MCF 10A (cell line): ENCODE measurements around the gene PACSIN1. TPM values are rescaled to one million over a fixed set of nuclear protein-coding genes. Genes with fewer than 3 reads are reported as not detected.

Source experiments
- BruUV-seq: library from RNA; stranded (reverse); fragments of 400-500 nt; replicated peaks from 2 replicates; lab custom pipeline; 2021; lab: Mats Ljungman, UMichigan
- CTCF ChIA-PET: fragments of 300-600 bp; sonication (Branson Sonifier 250); formaldehyde crosslinking; extraction: SDS; loops from one replicate; lab custom pipeline; 2021; ENCODE audit warnings: antibody characterized with exemption, inconsistent platforms; lab: Yijun Ruan, JAX
- POLR2A ChIA-PET: fragments of 300-600, 350-650 bp; sonication (Branson Sonifier 250); formaldehyde crosslinking; extraction: SDS; loops from one replicate; lab custom pipeline; 2020; ENCODE audit warnings: antibody characterized with exemption, inconsistent platforms; lab: Yijun Ruan, JAX
- DNase-seq: peaks from one replicate; pipeline ENCODE4 v3.0.0-alpha.2; 2018; ENCODE audit not compliant: unreplicated experiment
- H3K27ac Mint-ChIP-seq: one replicate; pipeline ENCODE4 v1.8.0; 2022; ENCODE audit warnings: mild to moderate bottlenecking, low read depth, mixed read lengths; ENCODE audit not compliant: unreplicated experiment
- H3K27me3 Mint-ChIP-seq: one replicate; pipeline ENCODE4 v1.8.0; 2022; ENCODE audit warnings: mixed read lengths; ENCODE audit not compliant: insufficient read depth, unreplicated experiment
- H3K36me3 Mint-ChIP-seq: one replicate; pipeline ENCODE4 v1.8.0; 2022; ENCODE audit warnings: mild to moderate bottlenecking, moderate library complexity, mixed read lengths; ENCODE audit not compliant: insufficient read depth, unreplicated experiment
- H3K4me1 Mint-ChIP-seq: one replicate; pipeline ENCODE4 v1.8.0; 2022; ENCODE audit warnings: mixed read lengths; ENCODE audit not compliant: insufficient read depth, unreplicated experiment
- H3K4me3 Mint-ChIP-seq: one replicate; pipeline ENCODE4 v1.8.0; 2022; ENCODE audit warnings: mild to moderate bottlenecking, moderate library complexity, mixed read lengths; ENCODE audit not compliant: unreplicated experiment
- H3K9me3 Mint-ChIP-seq: one replicate; pipeline ENCODE4 v1.8.0; 2022; ENCODE audit warnings: mixed read lengths; ENCODE audit not compliant: unreplicated experiment
- CTCF ChIP-seq: fragments of 200-600 bp; IDR thresholded peaks from one replicate; pipeline ENCODE4 v1.8.0; 2022; ENCODE audit warnings: antibody characterized with exemption, mild to moderate bottlenecking; ENCODE audit not compliant: unreplicated experiment
- intact Hi-C: fragments of 100-400 bp; cut with micrococcal nuclease; formaldehyde crosslinking; loops from 2 replicates; pipeline ENCODE4 v1.14.1; 2022
- total RNA-seq: library from RNA; stranded (reverse); gene quantifications from 2 replicates; pipeline ENCODE4 v1.2.3, GENCODE V29; 2022

Gene PACSIN1
- total RNA-seq, 1 experiment from 2014 or later = not detected

DNA sequence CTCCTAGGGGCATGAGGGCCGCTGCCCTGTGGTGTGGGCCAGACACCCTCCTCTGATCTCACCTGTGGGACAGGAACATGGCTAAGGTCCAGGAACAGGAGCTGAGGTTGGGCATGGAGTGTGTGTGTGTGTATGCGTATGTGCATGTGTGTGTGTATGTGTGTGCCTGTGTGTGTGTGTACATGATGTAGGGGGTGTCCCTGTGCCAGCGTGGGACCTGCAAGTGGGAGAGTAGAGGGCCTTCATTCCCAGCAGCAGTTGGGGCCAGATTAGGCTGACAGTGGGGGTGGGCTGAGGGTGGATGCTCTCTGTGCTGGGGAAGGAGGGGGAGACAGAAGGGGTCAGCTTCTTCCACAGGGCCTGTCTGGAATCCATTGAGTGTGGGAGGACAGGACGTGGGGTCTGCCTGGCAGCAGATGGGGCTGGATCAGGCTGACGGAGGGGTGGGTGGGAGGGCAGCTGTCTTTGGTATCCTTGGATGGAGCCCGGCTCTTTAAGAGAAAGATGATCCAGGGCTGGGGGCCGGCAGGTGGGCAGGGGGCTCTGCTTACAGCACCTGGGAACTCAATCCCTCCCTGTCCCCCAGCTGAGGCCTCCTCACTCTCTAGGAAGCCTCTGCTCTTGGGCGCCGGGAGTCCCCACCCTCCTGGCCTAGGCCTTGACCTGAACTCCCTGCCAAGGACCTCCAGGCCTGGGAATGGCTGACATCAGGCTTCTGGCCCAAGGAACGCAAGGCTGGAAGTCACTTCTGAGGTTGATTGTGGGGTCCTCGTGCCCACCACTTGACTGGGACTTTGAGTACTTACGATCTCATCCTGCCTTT is 46.2 kb downstream of the PACSIN1 start:
- TF ChIP-seq CTCF = no peak
- ChIA-PET CTCF (no interaction called here), POLR2A (interaction anchor here (0.6 to 0.7 kb wide), 2 partner anchors 48 to 753 kb away, joined by 3 read pairs; no protein-coding TSS in a partner anchor)
- no TSS peak for BruUV-seq
- no peak for DNase-seq
- Mint-ChIP-seq H3K36me3 (no peaks in the 10 kb centered on the region), H3K27ac (no peak overlapping the region), H3K9me3 (no peaks in the 10 kb centered on the region), H3K27me3 (peaks cover 11% of the 10 kb centered on the region), H3K4me1 (no peaks in the 10 kb centered on the region), H3K4me3 (no peak overlapping the region)
- intact Hi-C loops = no loop called here

DNA sequence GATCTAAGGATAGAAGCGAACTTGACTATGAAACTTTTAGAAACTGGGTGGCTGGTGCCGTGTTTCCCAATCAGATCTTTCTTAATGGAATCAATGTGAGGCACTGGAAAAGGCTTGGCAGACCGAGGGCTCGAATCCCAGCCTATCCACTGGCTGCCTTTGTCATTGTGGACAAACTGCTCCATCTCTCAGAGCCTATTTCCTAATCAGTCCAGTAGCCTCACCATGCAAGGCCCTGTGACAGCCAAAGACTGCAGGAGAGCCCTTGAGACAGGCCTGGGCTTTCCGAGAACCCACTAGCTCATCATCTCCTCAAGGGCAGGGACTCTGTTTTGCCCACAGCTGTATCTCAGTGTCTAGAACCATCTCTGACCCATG is 46.9 kb downstream of the PACSIN1 start:
- no peak for TF ChIP-seq CTCF
- ChIA-PET POLR2A (no interaction called here), CTCF (no interaction called here)
- H3K27me3 Mint-ChIP-seq = peaks cover 11% of the 10 kb centered on the region
- no peak overlapping the region for H3K4me3 Mint-ChIP-seq
- intact Hi-C loops = no loop called here
- no peaks in the 10 kb centered on the region for H3K4me1 Mint-ChIP-seq
- no peak for DNase-seq
- no peak overlapping the region for H3K27ac Mint-ChIP-seq
- no peaks in the 10 kb centered on the region for H3K9me3 Mint-ChIP-seq
- H3K36me3 Mint-ChIP-seq = no peaks in the 10 kb centered on the region
- BruUV-seq = no TSS peak

DNA sequence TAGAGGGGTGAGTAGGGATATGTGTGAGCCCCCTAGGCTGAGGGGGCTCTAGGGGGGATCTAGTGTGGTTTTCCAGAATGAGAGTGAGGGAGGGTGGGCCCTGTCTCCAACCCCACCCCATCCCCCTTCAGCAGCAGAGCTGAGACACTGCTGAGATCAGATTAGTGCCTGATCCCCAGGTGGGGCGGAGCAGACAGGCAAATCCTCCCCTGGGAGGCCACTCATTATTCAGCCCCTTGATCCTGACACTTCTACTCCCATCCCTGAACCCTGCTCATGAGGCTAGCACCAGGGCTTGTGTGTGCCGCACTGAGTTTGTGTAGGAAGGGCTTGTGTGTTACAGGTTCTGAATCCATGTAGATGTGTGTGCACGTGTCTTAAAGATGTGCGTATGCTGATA is 47.8 kb downstream of the PACSIN1 start:
- no peak overlapping the region for H3K4me3 Mint-ChIP-seq
- H3K27ac Mint-ChIP-seq = no peak overlapping the region
- H3K9me3 Mint-ChIP-seq = no peaks in the 10 kb centered on the region
- ChIA-PET CTCF (no interaction called here), POLR2A (no interaction called here)
- no peaks in the 10 kb centered on the region for H3K4me1 Mint-ChIP-seq
- H3K36me3 Mint-ChIP-seq = no peaks in the 10 kb centered on the region
- H3K27me3 Mint-ChIP-seq = peaks cover 11% of the 10 kb centered on the region
- intact Hi-C loops = no loop called here
- DNase-seq = no peak
- TF ChIP-seq CTCF = no peak
- BruUV-seq = no TSS peak

DNA sequence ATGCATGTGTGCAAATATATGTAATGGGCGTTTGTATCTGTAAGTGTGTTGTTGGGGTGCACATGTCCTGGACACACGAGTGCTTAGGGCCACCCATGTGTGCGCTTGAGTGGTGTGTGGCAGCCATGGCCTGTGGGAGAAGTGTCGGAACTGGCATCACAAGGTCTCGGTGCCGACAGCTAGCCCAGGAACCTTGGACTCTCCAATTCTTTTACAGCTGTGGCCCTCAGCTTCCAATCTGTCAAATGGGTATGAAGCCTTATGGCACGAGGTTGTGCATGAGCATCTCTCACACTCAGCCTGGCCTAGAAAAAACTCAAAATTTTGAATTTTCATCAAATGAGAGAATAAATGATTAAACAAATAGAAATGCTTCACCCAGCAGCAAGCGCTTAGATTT is 48.2 kb downstream of the PACSIN1 start:
- Mint-ChIP-seq H3K9me3 (no peaks in the 10 kb centered on the region), H3K4me1 (no peaks in the 10 kb centered on the region), H3K27ac (no peak overlapping the region), H3K36me3 (no peaks in the 10 kb centered on the region), H3K27me3 (peaks cover 11% of the 10 kb centered on the region), H3K4me3 (no peak overlapping the region)
- DNase-seq = no peak
- intact Hi-C loops = no loop called here
- ChIA-PET POLR2A (no interaction called here), CTCF (no interaction called here)
- BruUV-seq = no TSS peak
- TF ChIP-seq CTCF = no peak
